Measurements from ENCODE around the gene STARD13.

Gene STARD13

GRCh38 chr13:33277946-33278345 lies 7.6 kb downstream of the STARD13 start:
- no peak for DNase-seq (ENCODE audit: low read depth, low spot score)

GRCh38 chr13:33277037-33277740 lies 8.4 kb downstream of the STARD13 start:
- DNase-seq (ENCODE audit: low read depth, low spot score), result no peak

- no peak for DNase-seq (ENCODE audit: low read depth, low spot score)
Measured at GRCh38 chr13:33276570-33276969, 9.0 kb downstream of the STARD13 start.

GRCh38 chr13:33275916-33276315 lies 9.6 kb downstream of the STARD13 start:
- DNase-seq (ENCODE audit: low read depth, low spot score), result no peak

GRCh38 chr13:33274264-33274663 lies 11.3 kb downstream of the STARD13 start:
- DNase-seq (ENCODE audit: low read depth, low spot score), result no peak

GRCh38 chr13:33272531-33273124 lies 12.9 kb downstream of the STARD13 start:
- no peak for DNase-seq (ENCODE audit: low read depth, low spot score)

- no peak for DNase-seq (ENCODE audit: low read depth, low spot score)
Measured at GRCh38 chr13:33271759-33272158, 13.8 kb downstream of the STARD13 start.

GRCh38 chr13:33270895-33271538 lies 14.5 kb downstream of the STARD13 start:
- DNase-seq (ENCODE audit: low read depth, low spot score), result no peak

GRCh38 chr13:33265607-33266006 lies 19.9 kb downstream of the STARD13 start:
- no peak for DNase-seq (ENCODE audit: low read depth, low spot score)

GRCh38 chr13:33265133-33265532 lies 20.4 kb downstream of the STARD13 start:
- DNase-seq (ENCODE audit: low read depth, low spot score), result no peak

GRCh38 chr13:33264620-33264978 lies 21.0 kb downstream of the STARD13 start:
- DNase-seq (ENCODE audit: low read depth, low spot score), result no peak

- DNase-seq (ENCODE audit: low read depth, low spot score), result no peak
Measured at GRCh38 chr13:33263976-33264619, 21.5 kb downstream of the STARD13 start.

- no peak for DNase-seq (ENCODE audit: low read depth, low spot score)
Measured at GRCh38 chr13:33263484-33263883, 22.1 kb downstream of the STARD13 start.

GRCh38 chr13:33262997-33263396 lies 22.6 kb downstream of the STARD13 start:
- no peak for DNase-seq (ENCODE audit: low read depth, low spot score)

GRCh38 chr13:33262594-33262993 lies 23.0 kb downstream of the STARD13 start:
- DNase-seq (ENCODE audit: low read depth, low spot score), result no peak

- peak; percentile 18 for DNase-seq (ENCODE audit: low read depth, low spot score)
Measured at GRCh38 chr13:33262062-33262487, 23.5 kb downstream of the STARD13 start.

GRCh38 chr13:33261387-33262061 lies 24.0 kb downstream of the STARD13 start:
- no peak for DNase-seq (ENCODE audit: low read depth, low spot score)

GRCh38 chr13:33260168-33261098 lies 25.1 kb downstream of the STARD13 start:
- DNase-seq (ENCODE audit: low read depth, low spot score), result no peak

GRCh38 chr13:33259296-33259695 lies 26.3 kb downstream of the STARD13 start:
- DNase-seq (ENCODE audit: low read depth, low spot score), result peak; percentile 11

- no peak for DNase-seq (ENCODE audit: low read depth, low spot score)
Measured at GRCh38 chr13:33258808-33259193, 26.8 kb downstream of the STARD13 start.
